Erythroblast (primary cell): ENCODE data around the gene FAM135A.

Experiments used
- GATA1 ChIP-seq: IDR thresholded peaks from 2 replicates; pipeline ENCODE4 v1.6.1; 2011; ENCODE audit warnings: low read depth, mild to moderate bottlenecking, control low read depth, low read length, moderate library complexity
- POLR2A ChIP-seq: IDR thresholded peaks from 2 replicates; pipeline ENCODE4 v1.6.1; 2011; ENCODE audit warnings: mild to moderate bottlenecking, low read length

DNA sequence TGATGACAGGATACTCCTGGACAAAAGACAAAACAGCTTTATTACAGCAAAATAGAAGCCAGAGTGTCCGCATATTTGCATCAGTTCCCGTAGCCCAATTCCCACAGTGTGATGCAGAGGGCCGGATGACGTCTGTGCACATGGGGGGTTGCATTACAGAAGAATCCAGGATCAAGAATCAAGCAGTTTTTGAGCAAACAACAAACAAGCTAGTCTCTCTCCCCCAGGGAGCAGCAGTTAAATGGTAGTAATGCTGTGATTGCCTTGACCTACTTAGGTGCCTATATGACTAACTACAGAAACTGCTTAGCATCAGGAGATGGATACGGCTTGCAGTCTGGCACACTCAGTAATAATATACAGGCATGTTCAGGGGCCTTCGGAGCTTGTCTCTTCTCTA, 150.2 kb downstream of the FAM135A start:
- TF ChIP-seq POLR2A (no peak), GATA1 (no peak)
